Thyroid gland (tissue), 4 donors: ENCODE data around the gene SRSF3.

Experiments used
- POLR2A ChIP-seq, 2 donors: fragments of 450-650 bp; IDR thresholded peaks; one replicate each; pipeline ENCODE4 v1.6.1; 2017; ENCODE audit warnings: antibody characterized with exemption in 2 of 2, mild to moderate bottlenecking in 2 of 2, moderate library complexity in 1 of 2
- TF ChIP-seq, protein P1 (sequence below), 6 experiments: fragments of 200-600 bp in 3 of 6; fragments of 450-650 bp in 3 of 6; sonication (generic) in 3 of 6; IDR thresholded peaks; one replicate each; pipeline ENCODE4 v1.5.1; 2016 to 2019; ENCODE audit warnings: antibody characterized with exemption in 6 of 6, mild to moderate bottlenecking in 2 of 6, inconsistent platforms in 1 of 6, moderate library complexity in 1 of 6

DNA sequence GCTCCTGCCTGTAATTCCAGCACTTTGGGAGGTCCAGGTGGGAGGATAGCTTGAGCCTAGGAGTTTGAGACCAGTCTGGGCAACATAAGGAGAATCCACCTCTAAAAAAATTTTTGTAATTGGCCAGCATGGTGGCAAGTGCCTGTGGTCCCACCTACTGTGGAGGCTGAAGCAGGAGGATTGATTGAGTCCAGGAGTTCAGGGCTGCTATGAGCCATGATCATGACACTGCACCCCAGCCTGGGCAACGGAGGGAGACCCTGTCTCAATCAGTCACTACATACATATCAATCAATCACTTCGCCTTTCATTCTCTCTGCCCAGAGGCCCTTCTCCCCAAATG lies 45.8 kb upstream of the SRSF3 start:
- TF ChIP-seq, protein P1, sequence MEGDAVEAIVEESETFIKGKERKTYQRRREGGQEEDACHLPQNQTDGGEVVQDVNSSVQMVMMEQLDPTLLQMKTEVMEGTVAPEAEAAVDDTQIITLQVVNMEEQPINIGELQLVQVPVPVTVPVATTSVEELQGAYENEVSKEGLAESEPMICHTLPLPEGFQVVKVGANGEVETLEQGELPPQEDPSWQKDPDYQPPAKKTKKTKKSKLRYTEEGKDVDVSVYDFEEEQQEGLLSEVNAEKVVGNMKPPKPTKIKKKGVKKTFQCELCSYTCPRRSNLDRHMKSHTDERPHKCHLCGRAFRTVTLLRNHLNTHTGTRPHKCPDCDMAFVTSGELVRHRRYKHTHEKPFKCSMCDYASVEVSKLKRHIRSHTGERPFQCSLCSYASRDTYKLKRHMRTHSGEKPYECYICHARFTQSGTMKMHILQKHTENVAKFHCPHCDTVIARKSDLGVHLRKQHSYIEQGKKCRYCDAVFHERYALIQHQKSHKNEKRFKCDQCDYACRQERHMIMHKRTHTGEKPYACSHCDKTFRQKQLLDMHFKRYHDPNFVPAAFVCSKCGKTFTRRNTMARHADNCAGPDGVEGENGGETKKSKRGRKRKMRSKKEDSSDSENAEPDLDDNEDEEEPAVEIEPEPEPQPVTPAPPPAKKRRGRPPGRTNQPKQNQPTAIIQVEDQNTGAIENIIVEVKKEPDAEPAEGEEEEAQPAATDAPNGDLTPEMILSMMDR (IDR thresholded peaks at IDR 0.05): no peak
- TF ChIP-seq POLR2A (IDR thresholded peaks at IDR 0.05): no peak
